ENCODE measurements around the gene ANKEF1.

DNA sequence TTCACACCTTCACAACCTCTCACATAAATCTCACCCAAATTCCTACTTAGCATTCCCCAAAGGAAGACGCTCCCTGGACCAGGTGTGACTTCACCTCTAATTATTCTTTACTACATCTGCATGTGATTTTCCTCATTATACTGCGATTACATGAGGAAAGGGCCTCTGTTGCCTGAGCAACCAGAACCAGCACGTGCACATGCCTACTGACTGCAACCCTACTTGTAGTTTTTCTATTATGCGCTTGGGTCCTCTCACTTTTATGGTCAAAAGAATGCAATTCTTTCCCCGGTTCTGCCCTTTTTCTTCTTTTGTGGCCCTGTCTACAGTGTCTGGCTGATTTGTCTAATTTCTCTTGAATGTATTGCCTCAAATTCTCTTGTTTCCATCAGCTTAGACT lies 20.4 kb upstream of the ANKEF1 start:
- TF ChIP-seq, protein P1, sequence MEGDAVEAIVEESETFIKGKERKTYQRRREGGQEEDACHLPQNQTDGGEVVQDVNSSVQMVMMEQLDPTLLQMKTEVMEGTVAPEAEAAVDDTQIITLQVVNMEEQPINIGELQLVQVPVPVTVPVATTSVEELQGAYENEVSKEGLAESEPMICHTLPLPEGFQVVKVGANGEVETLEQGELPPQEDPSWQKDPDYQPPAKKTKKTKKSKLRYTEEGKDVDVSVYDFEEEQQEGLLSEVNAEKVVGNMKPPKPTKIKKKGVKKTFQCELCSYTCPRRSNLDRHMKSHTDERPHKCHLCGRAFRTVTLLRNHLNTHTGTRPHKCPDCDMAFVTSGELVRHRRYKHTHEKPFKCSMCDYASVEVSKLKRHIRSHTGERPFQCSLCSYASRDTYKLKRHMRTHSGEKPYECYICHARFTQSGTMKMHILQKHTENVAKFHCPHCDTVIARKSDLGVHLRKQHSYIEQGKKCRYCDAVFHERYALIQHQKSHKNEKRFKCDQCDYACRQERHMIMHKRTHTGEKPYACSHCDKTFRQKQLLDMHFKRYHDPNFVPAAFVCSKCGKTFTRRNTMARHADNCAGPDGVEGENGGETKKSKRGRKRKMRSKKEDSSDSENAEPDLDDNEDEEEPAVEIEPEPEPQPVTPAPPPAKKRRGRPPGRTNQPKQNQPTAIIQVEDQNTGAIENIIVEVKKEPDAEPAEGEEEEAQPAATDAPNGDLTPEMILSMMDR (IDR thresholded peaks at IDR 0.05), result no peak
- no peak for TF ChIP-seq ZFX (IDR thresholded peaks at IDR 0.05; ENCODE audit: borderline replicate concordance)

Measured in 22Rv1 (cell line).